Muscle of arm (tissue), 12 donors: ENCODE data around the gene SAXO1. TPM values are rescaled to one million over a fixed set of nuclear protein-coding genes. Genes with fewer than 3 reads are reported as not detected.

ENCODE experiments used
- DNase-seq: peaks from one replicate; pipeline ENCODE4 v3.0.0-alpha.2; 2013
- polyA plus RNA-seq, 12 donors: library from polyadenylated mRNA; unstranded; fragments of 120-200 nt; gene quantifications; one replicate each; pipeline ENCODE4 v1.2.1, GENCODE V29; 2013; ENCODE audit not compliant: insufficient read length in 12 of 12

The SAXO1 gene
- polyA plus RNA-seq, 12 donors, result 0.07 to 0.24 (median 0.13) TPM; not detected in 2

- no peak for DNase-seq
Observed at GRCh38 chr9:18911714-18912342, 121.2 kb downstream of the SAXO1 start.

GRCh38 chr9:18910916-18911315, 122.1 kb downstream of the SAXO1 start:
- peak; percentile 45 for DNase-seq

GRCh38 chr9:18910435-18910834, 122.6 kb downstream of the SAXO1 start:
- DNase-seq, result no peak

- no peak for DNase-seq
Observed at GRCh38 chr9:18909140-18910018, 123.6 kb downstream of the SAXO1 start.

GRCh38 chr9:18907927-18908625, 124.9 kb downstream of the SAXO1 start:
- DNase-seq, result no peak

- DNase-seq, result no peak
Observed at GRCh38 chr9:18906656-18907395, 126.2 kb downstream of the SAXO1 start.

- DNase-seq, result no peak
Observed at GRCh38 chr9:18905883-18906629, 127.0 kb downstream of the SAXO1 start.

GRCh38 chr9:18905028-18905882, 127.8 kb downstream of the SAXO1 start:
- no peak for DNase-seq

GRCh38 chr9:18903450-18903849, 129.6 kb downstream of the SAXO1 start:
- no peak for DNase-seq

GRCh38 chr9:18896531-18897179, 136.4 kb downstream of the SAXO1 start:
- DNase-seq, result no peak

GRCh38 chr9:18896004-18896403, 137.0 kb downstream of the SAXO1 start:
- no peak for DNase-seq

- no peak for DNase-seq
Observed at GRCh38 chr9:18893491-18893890, 139.5 kb downstream of the SAXO1 start.

- no peak for DNase-seq
Observed at GRCh38 chr9:18893046-18893445, 140.0 kb downstream of the SAXO1 start.

- DNase-seq, result no peak
Observed at GRCh38 chr9:18891946-18892670, 140.9 kb downstream of the SAXO1 start.

GRCh38 chr9:18890372-18890771, 142.6 kb downstream of the SAXO1 start:
- DNase-seq, result peak; percentile 20

GRCh38 chr9:18889550-18889949, 143.5 kb downstream of the SAXO1 start:
- DNase-seq, result no peak

GRCh38 chr9:18888290-18888689, 144.7 kb downstream of the SAXO1 start:
- no peak for DNase-seq

GRCh38 chr9:18887546-18887945, 145.5 kb downstream of the SAXO1 start:
- no peak for DNase-seq

- DNase-seq, result peak; percentile 53
Observed at GRCh38 chr9:18881758-18882157, 151.3 kb downstream of the SAXO1 start.
